ENCODE measurements around the gene BPIFA2. TPM values are rescaled to one million over a fixed set of nuclear protein-coding genes. Genes with fewer than 3 reads are reported as not detected.

The BPIFA2 gene
- total and polyA plus RNA-seq, 2 donors (not counting 1 experiment from before 2014, with no cell fraction given): not detected

DNA sequence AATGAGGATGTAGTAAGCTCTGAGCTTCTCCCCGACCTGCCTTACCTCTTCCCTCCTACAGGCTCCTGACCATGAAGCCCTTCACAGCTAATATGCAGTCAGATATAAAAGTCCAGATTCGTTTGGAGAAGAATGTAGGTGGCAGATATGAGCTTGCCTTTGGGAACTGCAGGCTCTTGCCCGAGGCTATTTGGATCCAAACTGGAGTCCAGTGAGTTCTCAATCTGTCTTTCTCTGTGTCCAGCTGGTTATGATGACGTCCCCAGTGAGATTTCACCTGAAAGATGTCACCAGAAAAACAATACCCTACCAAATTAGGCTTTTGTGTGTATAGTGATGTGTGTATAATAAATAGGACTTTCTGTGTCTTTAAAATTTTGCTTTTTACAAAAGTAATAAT is 34.5 kb downstream of the BPIFA2 start:
- H3K4me1 Mint-ChIP-seq: no peaks in the 10 kb centered on the region
- Histone ChIP-seq H3K79me2 (ENCODE audit: control insufficient read depth, insufficient read depth, low read length) (no peaks in the 10 kb centered on the region), H3K27me3 (replicated peaks in 1 of 4; ENCODE audit: control extremely low read depth in 1 of 4, control insufficient read depth in 3 of 4, insufficient read depth in 4 of 4, low read length in 3 of 4) (peaks cover 0 to 12% (median 2%) of the 10 kb centered on the region in 4 experiments), H3K4me3 (ENCODE audit: control extremely low read depth in 1 of 5, extremely low read depth in 1 of 5, insufficient read depth in 1 of 5, low read depth in 2 of 5, low read length in 4 of 5) (no peak overlapping the region), H3K36me3 (replicated peaks in 1 of 2; ENCODE audit: control extremely low read depth in 1 of 2, control insufficient read depth in 1 of 2, extremely low read depth in 1 of 2, insufficient read depth in 2 of 2, low read length in 1 of 2) (no peaks in the 10 kb centered on the region), H3K9me3 (ENCODE audit: control extremely low read depth in 1 of 3, control insufficient read depth in 2 of 3, insufficient read depth in 1 of 3, low read length in 2 of 3) (no peaks in the 10 kb centered on the region), H3K4me1 (ENCODE audit: control insufficient read depth in 2 of 2, insufficient read depth in 2 of 2, low read length in 2 of 2) (no peaks in the 10 kb centered on the region), H3K4me2 (replicated peaks; ENCODE audit: low read depth, low read length, poor library complexity, severe bottlenecking) (no peak overlapping the region), H4K20me1 (ENCODE audit: control insufficient read depth, insufficient read depth, low read length, poor library complexity, severe bottlenecking) (no peaks in the 10 kb centered on the region), H2AFZ (ENCODE audit: insufficient read depth, low read depth, low read length, poor library complexity, severe bottlenecking) (no peak overlapping the region), H3K9ac (ENCODE audit: low read length) (no peak overlapping the region), H3K27ac (ENCODE audit: low read length in 2 of 2) (no peak overlapping the region)
- H3K9me3 Mint-ChIP-seq (ENCODE audit: insufficient read depth): no peaks in the 10 kb centered on the region
- ATAC-seq (ENCODE audit: low read depth) (no peak), DNase-seq (no peak)
- no peak overlapping the region for H3K4me3 Mint-ChIP-seq
- no peak overlapping the region for H3K27ac Mint-ChIP-seq
- ChIA-PET CTCF (interaction anchor here (0.7 kb wide), 1 partner anchor 300 kb away, joined by 3 read pairs; no protein-coding TSS in a partner anchor), POLR2A (no interaction called here)
- TF ChIP-seq CTCF (IDR thresholded peaks at IDR 0.05) (no peak), EZH2 (IDR thresholded peaks at IDR 0.05; ENCODE audit: borderline replicate concordance, insufficient read depth, low read depth, low read length, poor library complexity, severe bottlenecking) (no peak)
- 67% methylated on average over 1 of the region's 4 CpGs for WGBS (ENCODE audit: insufficient coverage)
- H3K27me3 Mint-ChIP-seq: peaks cover 37% of the 10 kb centered on the region
- intact Hi-C loops (cut with micrococcal nuclease): no loop called here

GRCh38 chr20:33203444-33203843 is 35.5 kb downstream of the BPIFA2 start:
- POLR2A ChIA-PET: no interaction called here
- TF ChIP-seq EZH2 (IDR thresholded peaks at IDR 0.05; ENCODE audit: borderline replicate concordance, insufficient read depth, low read depth, low read length, poor library complexity, severe bottlenecking) (no peak), CTCF (IDR thresholded peaks at IDR 0.05) (no peak)
- ATAC-seq (ENCODE audit: low read depth): no peak
- Mint-ChIP-seq H3K4me1 (no peaks in the 10 kb centered on the region), H3K4me3 (no peak overlapping the region), H3K27me3 (peaks cover 35% of the 10 kb centered on the region), H3K9me3 (ENCODE audit: insufficient read depth) (no peaks in the 10 kb centered on the region), H3K27ac (no peak overlapping the region)
- Histone ChIP-seq H3K27me3 (replicated peaks in 1 of 4; ENCODE audit: control extremely low read depth in 1 of 4, control insufficient read depth in 3 of 4, insufficient read depth in 4 of 4, low read length in 3 of 4) (peaks cover 0 to 7% (median 2%) of the 10 kb centered on the region in 4 experiments), H2AFZ (ENCODE audit: insufficient read depth, low read depth, low read length, poor library complexity, severe bottlenecking) (no peak overlapping the region), H3K27ac (ENCODE audit: low read length in 2 of 2) (no peak overlapping the region), H3K9me3 (ENCODE audit: control extremely low read depth in 1 of 3, control insufficient read depth in 2 of 3, insufficient read depth in 1 of 3, low read length in 2 of 3) (no peaks in the 10 kb centered on the region), H3K9ac (ENCODE audit: low read length) (no peak overlapping the region), H3K4me3 (ENCODE audit: control extremely low read depth in 1 of 5, extremely low read depth in 1 of 5, insufficient read depth in 1 of 5, low read depth in 2 of 5, low read length in 4 of 5) (no peak overlapping the region), H3K4me2 (replicated peaks; ENCODE audit: low read depth, low read length, poor library complexity, severe bottlenecking) (no peak overlapping the region), H3K4me1 (ENCODE audit: control insufficient read depth in 2 of 2, insufficient read depth in 2 of 2, low read length in 2 of 2) (no peaks in the 10 kb centered on the region), H4K20me1 (ENCODE audit: control insufficient read depth, insufficient read depth, low read length, poor library complexity, severe bottlenecking) (no peaks in the 10 kb centered on the region), H3K79me2 (ENCODE audit: control insufficient read depth, insufficient read depth, low read length) (no peaks in the 10 kb centered on the region), H3K36me3 (replicated peaks in 1 of 2; ENCODE audit: control extremely low read depth in 1 of 2, control insufficient read depth in 1 of 2, extremely low read depth in 1 of 2, insufficient read depth in 2 of 2, low read length in 1 of 2) (no peaks in the 10 kb centered on the region)
- WGBS (ENCODE audit: insufficient coverage): 100% methylated on average over 2 of the region's 3 CpGs
- no peak for DNase-seq
- CTCF ChIA-PET: no interaction called here
- intact Hi-C loops (cut with micrococcal nuclease): no loop called here

All from B cell (primary cell).